WTC11 (cell line): ENCODE data around the gene CRYBB2. TPM values are rescaled to one million over a fixed set of nuclear protein-coding genes. Genes with fewer than 3 reads are reported as not detected.
"Not testable (repeated sequence)": the region's sequence is repeated elsewhere in the genome, so short reads cannot be mapped to it uniquely, and the experiment has no call there.

Experiments used
- ATAC-seq: fragments of 200-7000 bp; cut with Tn5 transposase; 2 replicates; pipeline ENCODE4 v1.10.0; 2021; ENCODE audit warnings: mild to moderate bottlenecking, moderate library complexity
- CTCF ChIA-PET: fragments of 300-600 bp; sonication (Branson Sonifier 250); formaldehyde crosslinking; loops from one replicate; lab custom pipeline; 2021; ENCODE audit warnings: antibody characterized with exemption; lab: Charles Lee
- POLR2A ChIA-PET: fragments of 350-600 bp; sonication (Branson Sonifier 250); formaldehyde crosslinking; loops from one replicate; lab custom pipeline; 2021; ENCODE audit warnings: antibody characterized with exemption; lab: Charles Lee
- DNase-seq: peaks from one replicate; pipeline ENCODE4 v3.0.0; 2021; ENCODE audit warnings: low spot score
- H3K27ac Mint-ChIP-seq: 2 replicates; pipeline ENCODE4 v1.8.0; 2021; ENCODE audit warnings: mixed read lengths
- H3K27me3 Mint-ChIP-seq: 2 replicates; pipeline ENCODE4 v1.8.0; 2021; ENCODE audit warnings: low read depth, mild to moderate bottlenecking, moderate library complexity, mixed read lengths
- H3K36me3 Mint-ChIP-seq: 2 replicates; pipeline ENCODE4 v1.8.0; 2021; ENCODE audit warnings: mixed read lengths
- H3K4me1 Mint-ChIP-seq: 2 replicates; pipeline ENCODE4 v1.8.0; 2022; ENCODE audit warnings: mixed read lengths
- H3K4me3 Mint-ChIP-seq: 2 replicates; pipeline ENCODE4 v1.8.0; 2021; ENCODE audit warnings: mild to moderate bottlenecking, moderate library complexity, mixed read lengths
- H3K9me3 Mint-ChIP-seq: 2 replicates; pipeline ENCODE4 v1.8.0; 2021; ENCODE audit warnings: mixed read lengths
- ARID4B ChIP-seq: sonication (generic); formaldehyde crosslinking; IDR thresholded peaks from 2 replicates; pipeline ENCODE4 v1.8.0; 2023; ENCODE audit warnings: missing genetic modification reagents, mild to moderate bottlenecking, borderline replicate concordance
- CREM ChIP-seq: sonication (generic); formaldehyde crosslinking; IDR thresholded peaks from 2 replicates; pipeline ENCODE4 v1.8.1; 2022; ENCODE audit warnings: mild to moderate bottlenecking, missing genetic modification reagents, moderate library complexity
- E2F1 ChIP-seq: sonication (generic); formaldehyde crosslinking; IDR thresholded peaks from 2 replicates; pipeline ENCODE4 v1.8.0; 2022; ENCODE audit warnings: mild to moderate bottlenecking, missing genetic modification reagents
- E2F4 ChIP-seq: sonication (generic); formaldehyde crosslinking; IDR thresholded peaks from 2 replicates; pipeline ENCODE4 v1.8.1; 2022; ENCODE audit warnings: low read depth, mild to moderate bottlenecking, moderate library complexity, missing genetic modification reagents, borderline replicate concordance
- E2F5 ChIP-seq: sonication (generic); formaldehyde crosslinking; IDR thresholded peaks from 2 replicates; pipeline ENCODE4 v1.8.1; 2022; ENCODE audit warnings: mild to moderate bottlenecking, moderate library complexity, missing genetic modification reagents
- ELF4 ChIP-seq: sonication (generic); formaldehyde crosslinking; IDR thresholded peaks from 2 replicates; pipeline ENCODE4 v1.8.1; 2022; ENCODE audit warnings: low read depth, mild to moderate bottlenecking, moderate library complexity, missing genetic modification reagents
- ETV6 ChIP-seq: sonication (generic); formaldehyde crosslinking; IDR thresholded peaks from 2 replicates; pipeline ENCODE4 v1.8.1; 2022; ENCODE audit warnings: mild to moderate bottlenecking, missing genetic modification reagents
- GRHL2 ChIP-seq: fragments of 250-450 bp; sonication (Bioruptor Pico); IDR thresholded peaks from 2 replicates; pipeline ENCODE4 v1.8.0; 2022; ENCODE audit warnings: mild to moderate bottlenecking, moderate library complexity; ENCODE audit not compliant: insufficient replicate concordance, severe bottlenecking
- NFATC4 ChIP-seq: fragments of 250-450 bp; sonication (Bioruptor Pico); IDR thresholded peaks from 2 replicates; pipeline ENCODE4 v1.9.0; 2021; ENCODE audit warnings: mild to moderate bottlenecking
- NR3C1 ChIP-seq: sonication (generic); formaldehyde crosslinking; conservative IDR thresholded peaks from 2 replicates; pipeline ENCODE4 v1.8.1; 2023; ENCODE audit warnings: low read depth, mild to moderate bottlenecking, missing genetic modification reagents
- SOX15 ChIP-seq: fragments of 250-450 bp; sonication (Bioruptor Pico); IDR thresholded peaks from 2 replicates; pipeline ENCODE4 v1.9.0; 2021; ENCODE audit warnings: mild to moderate bottlenecking
- ZNF425 ChIP-seq: fragments of 250-450 bp; sonication (Bioruptor Pico); conservative IDR thresholded peaks from 2 replicates; pipeline ENCODE4 v1.9.0; 2021; ENCODE audit warnings: mild to moderate bottlenecking
- ZNF671 ChIP-seq: fragments of 250-450 bp; sonication (Bioruptor Pico); IDR thresholded peaks from 2 replicates; pipeline ENCODE4 v1.8.0; 2021; ENCODE audit warnings: mild to moderate bottlenecking
- total RNA-seq: library from RNA; stranded (reverse); gene quantifications from 3 replicates; pipeline ENCODE4 v1.2.3, GENCODE V29; 2021

Gene CRYBB2
- total RNA-seq, 1 experiment from 2014 or later: 0.28 TPM

- no peak for TF ChIP-seq ETV6
- no peak for TF ChIP-seq ZNF671
Measured at GRCh38 chr22:25223269-25223850, 3.9 kb downstream of the CRYBB2 start (continued).

GRCh38 chr22:25228822-25229221 lies 9.4 kb downstream of the CRYBB2 start:
- H3K9me3 Mint-ChIP-seq: peaks cover 3% of the 10 kb centered on the region; the same call in 1 of the 2 replicates
- no peak for TF ChIP-seq ZNF425
- TF ChIP-seq ARID4B (CRISPR knock-in tag): no peak
- TF ChIP-seq SOX15 (CRISPR knock-in tag): no peak
- TF ChIP-seq E2F5 (CRISPR knock-in tag): no peak
- TF ChIP-seq E2F4 (CRISPR knock-in tag): no peak
- no peak for TF ChIP-seq ELF4
- TF ChIP-seq NFATC4: no peak
- no peak for TF ChIP-seq GRHL2 (CRISPR knock-in tag)
- TF ChIP-seq E2F1 (CRISPR knock-in tag): no peak
- no peak for TF ChIP-seq CREM
- TF ChIP-seq NR3C1: no peak
- H3K36me3 Mint-ChIP-seq: no peaks in the 10 kb centered on the region
- no peak for ATAC-seq
- DNase-seq: no peak
- no peaks in the 10 kb centered on the region for H3K27me3 Mint-ChIP-seq
- H3K4me3 Mint-ChIP-seq: no peak overlapping the region
- no peaks in the 10 kb centered on the region for H3K4me1 Mint-ChIP-seq
- CTCF ChIA-PET: no interaction called here
- H3K27ac Mint-ChIP-seq: no peak overlapping the region
- POLR2A ChIA-PET: no interaction called here

GRCh38 chr22:25230760-25231159 lies 11.3 kb downstream of the CRYBB2 start:
- ATAC-seq, POLR2A ChIA-PET: not testable (repeated sequence)
- CTCF ChIA-PET: interaction anchor here (1.1 to 2.5 kb wide), 2 partner anchors 28 to 542 kb away, joined by 3 to 7 read pairs; no protein-coding TSS in a partner anchor

More at GRCh38 chr22:25230760-25231159, 11.3 kb downstream of the CRYBB2 start:
- H3K4me3 Mint-ChIP-seq, H3K9me3 Mint-ChIP-seq, DNase-seq, H3K4me1 Mint-ChIP-seq, H3K36me3 Mint-ChIP-seq, H3K27me3 Mint-ChIP-seq, H3K27ac Mint-ChIP-seq: not testable (repeated sequence)
